ENCODE results near the gene TMEM208.

Gene TMEM208

DNA sequence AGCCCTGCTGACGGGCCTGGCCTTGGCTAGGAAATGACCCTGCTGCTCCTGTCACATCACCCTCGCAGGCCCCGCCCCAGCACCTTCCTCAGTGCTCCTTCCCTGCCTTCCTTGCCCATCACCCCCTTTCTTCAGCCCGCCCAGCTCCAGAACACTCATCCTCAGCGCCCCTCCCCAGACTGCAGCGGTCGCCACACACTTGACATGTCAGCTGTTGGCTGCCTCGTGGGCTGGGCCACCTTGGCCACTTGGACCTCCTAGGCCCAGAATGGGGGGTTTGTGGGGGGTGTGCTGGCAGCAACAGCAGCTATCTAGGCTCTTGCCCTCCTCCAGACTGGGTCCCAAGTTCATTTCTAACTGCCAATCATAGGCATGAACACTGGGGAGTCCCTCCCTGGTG is 17.4 kb upstream of the TMEM208 start:
- no peak for DNase-seq (ENCODE audit: low spot score)

DNA sequence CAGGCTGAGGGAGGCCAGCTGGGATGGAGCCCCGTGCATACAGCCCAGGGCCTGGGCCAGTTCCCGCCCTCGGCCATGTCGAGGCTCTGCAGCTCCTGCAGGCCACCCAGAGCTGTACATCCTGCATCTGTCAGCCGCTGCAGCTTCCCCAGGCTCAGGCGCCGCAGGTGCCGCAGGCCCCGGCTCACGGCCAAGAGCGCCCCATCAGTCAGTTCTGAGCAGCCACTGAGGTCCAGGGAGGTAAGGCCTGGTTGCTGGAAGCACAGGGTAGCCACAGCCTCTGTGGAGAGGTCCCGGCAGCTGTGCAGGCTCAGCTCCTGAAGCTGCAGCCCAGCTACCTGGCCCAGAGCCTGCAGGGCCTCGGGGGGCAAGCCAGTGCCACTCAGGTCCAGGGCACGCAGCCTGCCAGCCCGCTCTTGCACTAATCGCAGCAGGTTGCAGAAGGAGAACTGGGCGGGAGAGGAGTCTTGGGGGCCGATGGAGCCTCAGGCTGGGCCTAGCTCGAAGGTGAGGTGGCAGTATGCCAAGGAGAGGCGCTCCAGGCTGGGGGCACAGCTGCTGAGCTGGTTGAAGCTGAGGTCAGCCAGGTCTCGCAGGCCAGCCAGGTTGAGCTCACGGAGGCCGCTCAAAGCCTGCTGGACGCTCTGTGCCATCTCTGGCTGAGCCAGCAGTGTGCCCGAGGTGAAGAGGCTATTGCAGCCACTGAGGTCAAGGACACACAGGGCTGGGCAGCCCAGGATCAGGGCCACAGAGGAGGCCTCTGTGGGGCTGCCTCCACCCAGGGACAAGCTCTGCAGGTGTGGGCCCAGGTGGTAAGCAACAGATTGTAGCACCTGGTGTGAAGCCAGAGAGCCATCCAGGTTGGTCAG is 16.6 kb upstream of the TMEM208 start:
- no peak for DNase-seq (ENCODE audit: low spot score)

DNA sequence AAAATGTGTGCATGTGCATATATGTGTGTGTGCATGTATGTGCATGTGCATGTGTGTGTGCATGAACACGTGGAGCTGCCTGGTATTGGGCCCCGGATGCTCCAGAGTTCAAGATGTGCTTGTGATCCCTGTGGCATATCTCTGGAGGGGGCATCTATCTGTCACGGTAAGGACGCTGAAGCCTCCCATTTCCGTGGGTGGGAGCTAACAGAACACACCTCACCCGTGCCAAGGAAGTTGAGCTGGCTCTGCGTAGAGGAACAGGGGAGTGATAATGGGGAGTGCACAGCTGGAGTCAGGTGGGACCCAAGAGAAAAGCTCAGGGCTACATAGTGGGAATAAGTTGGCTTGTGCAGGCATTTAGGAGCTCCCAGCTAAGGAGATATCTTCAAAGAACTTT is 15.3 kb upstream of the TMEM208 start:
- DNase-seq (ENCODE audit: low spot score): no peak

DNA sequence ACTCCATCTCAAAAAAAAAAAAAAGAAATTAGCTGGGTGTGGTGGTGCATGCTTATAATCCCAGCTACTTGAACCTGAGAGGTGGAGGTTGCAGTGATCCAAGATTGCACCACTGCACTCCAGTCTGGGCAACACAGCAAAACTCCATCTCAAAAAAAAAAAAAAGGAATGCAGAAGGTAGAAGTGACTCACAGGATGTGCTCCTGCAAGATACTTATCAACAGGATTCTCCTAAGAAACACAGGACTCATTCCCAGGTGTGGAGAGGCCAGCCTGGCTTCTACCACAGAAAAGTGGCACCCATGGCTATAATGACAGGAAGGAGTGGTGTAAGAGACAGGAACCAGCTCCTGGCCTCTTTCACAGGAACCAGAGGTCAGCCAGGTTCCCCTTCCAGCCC is 14.2 kb upstream of the TMEM208 start:
- no peak for DNase-seq (ENCODE audit: low spot score)

DNA sequence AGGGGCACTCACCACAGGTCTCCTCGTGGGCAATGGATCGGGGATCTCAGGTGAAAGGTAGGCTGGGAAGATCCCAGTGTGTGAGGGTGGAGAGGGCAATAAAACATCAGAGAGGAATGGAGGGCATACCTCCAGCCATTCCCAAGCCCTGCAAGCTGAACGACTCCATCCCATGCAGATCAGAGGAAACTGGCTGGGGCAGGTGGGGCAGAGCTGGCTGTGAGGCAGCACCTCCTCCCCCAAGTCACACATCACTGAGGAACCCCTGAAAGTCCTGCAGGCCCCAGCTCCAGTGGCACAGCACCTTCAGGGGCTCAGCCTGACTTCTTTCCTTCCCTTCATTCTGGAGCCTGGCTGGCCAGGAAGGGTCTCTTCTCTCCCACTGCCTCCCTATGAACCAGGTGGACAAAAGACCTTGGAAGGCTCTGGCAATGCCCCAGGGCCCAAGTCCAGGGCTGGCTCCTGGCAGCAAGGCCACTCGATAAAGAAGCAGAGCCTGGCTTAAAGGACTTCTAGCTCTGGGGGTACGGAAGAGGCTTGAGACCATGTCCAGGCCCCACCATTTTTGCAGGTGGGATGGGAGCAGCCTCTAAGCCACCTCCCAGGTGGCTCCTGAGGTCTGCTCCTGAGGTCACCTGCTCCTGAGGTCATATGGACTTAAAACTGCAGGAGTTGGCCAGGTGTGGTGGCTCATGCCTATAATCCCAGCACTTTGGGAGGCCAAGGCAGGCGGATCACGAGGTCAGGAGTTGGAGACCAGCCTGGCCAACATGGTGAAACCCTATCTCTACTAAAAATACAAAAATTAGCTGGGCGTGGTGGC is 13.5 kb upstream of the TMEM208 start:
- no peak for DNase-seq (ENCODE audit: low spot score)

DNA sequence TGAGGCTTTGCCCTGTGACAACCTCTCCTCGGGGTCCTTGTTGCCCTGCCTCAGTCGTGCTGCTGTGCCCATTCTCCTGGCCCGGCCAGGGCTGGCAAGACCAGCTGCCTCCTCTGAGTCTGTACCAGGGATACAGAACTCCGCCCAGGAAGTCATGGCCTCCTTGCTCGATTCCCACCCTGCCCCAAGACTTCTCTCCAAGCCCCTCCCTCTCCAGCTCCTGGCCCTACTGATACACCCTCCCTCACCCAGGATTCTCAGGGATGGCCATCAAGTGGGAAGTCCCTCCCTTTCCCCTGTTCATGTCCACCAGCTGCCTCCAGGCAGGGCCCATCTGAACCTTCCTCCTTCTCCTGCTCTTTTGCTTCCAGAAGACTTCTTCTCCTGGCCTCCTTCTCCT is 11.2 kb upstream of the TMEM208 start:
- DNase-seq (ENCODE audit: low spot score): no peak

DNA sequence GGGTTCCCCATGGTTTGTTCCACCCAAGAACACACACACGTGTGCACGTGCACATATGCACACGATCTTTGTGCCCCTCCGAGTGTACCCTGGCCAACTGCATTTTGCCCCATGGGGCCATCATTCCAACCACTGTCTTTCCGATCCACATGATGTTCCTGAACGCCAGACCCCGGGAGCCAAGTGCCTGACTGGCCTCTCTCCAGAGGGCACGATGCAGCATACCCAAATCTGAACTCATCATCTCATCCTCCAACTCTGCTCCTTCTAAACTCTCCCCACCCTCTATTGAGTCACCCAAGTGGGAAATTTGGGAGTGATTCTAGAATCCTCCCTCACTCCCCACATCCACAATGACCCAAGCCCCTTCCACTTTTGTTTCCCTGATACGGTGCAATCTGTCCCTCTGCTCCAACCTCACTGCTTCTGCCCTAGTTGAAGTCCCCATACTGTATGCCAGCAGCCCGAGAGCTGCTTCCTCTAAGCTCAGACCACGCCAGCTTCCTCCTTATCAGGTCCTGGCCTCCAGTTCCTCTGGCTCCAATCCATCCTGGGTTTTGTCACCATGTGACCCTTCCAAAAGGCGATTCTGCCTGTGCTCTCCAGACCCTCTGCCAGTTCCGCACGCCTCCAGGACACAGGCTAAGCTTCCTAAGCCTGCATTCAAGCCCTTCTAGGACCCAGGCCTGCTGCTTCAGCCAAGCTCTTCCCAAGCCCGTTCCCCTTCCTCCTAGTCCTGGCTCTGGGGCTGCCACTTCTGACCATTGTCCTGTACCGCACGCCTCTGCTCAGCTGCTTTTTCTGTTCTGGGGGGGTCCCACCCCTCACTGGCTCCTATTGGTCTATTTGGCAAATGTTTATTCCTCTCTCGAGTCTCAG is 10.1 kb upstream of the TMEM208 start:
- DNase-seq (ENCODE audit: low spot score): no peak

DNA sequence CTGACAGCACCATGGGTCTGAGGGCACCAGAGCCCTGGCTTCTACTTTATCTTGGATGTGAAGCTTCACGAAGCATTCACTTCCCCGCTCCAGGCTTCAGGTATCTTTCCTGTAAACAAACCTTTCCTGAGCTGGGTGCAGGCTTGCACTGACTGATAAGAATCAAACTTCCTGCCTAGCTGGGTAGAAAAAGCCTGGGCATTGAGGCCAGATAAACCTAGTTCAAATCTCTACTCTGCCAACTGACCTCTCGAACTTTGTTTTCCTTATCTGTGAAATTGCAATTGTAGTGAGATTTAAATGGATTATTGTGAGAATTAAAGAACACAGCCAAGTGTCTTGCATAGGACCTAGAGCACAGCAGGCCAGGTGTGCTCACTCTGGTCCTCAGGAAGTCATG is 2.9 kb upstream of the TMEM208 start:
- DNase-seq (ENCODE audit: low spot score): no peak

DNA sequence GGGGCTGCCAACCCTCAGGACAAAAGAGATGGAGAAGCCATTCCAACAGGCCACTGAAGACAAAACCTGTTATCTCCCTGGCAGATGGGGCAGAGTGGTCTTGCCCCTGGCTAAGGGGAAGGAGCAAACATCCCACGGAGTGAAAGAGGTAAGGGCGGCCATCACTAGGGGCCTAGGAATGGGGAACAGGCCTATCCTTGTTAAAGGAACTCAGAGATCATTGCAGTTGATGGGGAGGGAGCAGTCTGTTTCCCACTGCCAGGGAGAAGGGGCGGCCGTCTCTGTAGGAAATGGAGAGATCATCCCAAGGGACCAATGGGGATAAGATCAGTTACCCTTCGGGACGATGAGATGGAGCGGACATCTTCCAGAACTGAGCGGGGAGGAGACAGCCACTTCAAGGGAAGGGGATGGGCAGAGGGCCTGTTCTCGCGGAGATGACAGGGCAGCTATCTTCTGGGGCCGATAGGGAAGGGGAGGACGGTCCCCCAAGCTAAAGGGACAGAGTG is 581 bp upstream of the TMEM208 start:
- DNase-seq (ENCODE audit: low spot score): no peak

DNA sequence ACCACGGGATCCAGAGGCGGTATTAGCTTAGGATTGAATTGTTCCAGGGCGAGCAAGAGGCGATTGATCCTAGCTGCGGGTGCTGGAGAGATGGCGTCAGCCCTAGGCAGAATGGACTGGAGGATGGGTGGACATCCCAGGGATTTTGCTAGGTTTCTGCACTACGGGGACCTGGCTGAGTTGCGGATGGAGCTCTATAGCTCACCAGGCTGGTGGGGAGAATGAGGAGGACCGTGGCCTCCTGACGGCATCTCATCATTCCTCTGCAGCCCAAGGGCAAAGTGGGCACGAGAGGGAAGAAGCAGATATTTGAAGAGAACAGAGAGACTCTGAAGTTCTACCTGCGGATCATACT is 614 bp downstream of the TMEM208 start:
- no peak for DNase-seq (ENCODE audit: low spot score)

DNA sequence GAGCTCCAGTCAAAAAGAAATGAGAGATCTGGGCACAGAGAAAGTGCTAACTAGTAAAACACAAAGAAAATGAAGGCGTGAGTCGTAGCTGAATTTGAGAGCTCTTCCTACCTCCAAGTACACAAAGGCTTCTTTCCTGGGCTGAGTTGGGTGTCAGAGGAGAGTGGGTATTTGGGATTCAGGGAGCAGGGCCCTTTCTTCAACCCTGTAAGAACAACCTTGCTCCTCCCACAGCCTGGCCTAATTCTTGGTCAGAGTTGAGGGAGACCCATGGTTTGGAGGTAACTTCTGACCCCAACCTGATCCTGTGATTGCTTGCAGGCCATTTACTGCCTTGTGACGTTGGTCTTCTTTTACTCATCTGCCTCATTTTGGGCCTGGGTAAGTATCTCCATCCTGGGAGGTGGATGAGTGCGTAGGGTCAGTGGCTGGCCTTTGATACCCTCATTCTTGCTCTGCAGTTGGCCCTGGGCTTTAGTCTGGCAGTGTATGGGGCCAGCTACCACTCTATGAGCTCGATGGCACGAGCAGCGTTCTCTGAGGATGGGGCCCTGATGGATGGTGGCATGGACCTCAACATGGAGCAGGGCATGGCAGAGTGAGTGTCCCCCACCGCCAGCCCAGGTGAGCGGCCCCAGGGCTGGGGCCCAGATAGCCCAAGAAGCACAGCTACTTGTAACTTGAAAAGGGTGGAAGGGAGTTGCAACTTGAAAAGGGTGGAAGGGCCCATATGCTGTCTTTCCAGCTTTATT is 1.3 kb downstream of the TMEM208 start:
- DNase-seq (ENCODE audit: low spot score): no peak

DNA sequence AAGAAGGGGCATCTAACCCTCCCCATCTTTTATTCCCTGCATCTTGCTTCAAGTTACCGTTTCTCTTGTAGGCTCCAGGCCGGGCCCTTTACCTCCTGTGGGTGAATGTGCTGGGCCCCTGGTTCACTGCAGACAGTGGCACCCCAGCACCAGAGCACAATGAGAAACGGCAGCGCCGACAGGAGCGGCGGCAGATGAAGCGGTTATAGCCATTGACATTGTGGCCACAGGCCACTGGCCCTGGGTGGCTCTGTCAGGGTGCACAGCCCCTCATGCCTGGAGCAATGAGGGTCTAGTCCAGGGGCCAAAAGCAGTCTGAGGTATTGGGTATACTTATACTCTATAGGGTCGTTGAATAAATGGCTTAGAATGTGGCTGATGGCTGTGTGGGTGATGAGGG is 2.0 kb downstream of the TMEM208 start:
- DNase-seq (ENCODE audit: low spot score): no peak

DNA sequence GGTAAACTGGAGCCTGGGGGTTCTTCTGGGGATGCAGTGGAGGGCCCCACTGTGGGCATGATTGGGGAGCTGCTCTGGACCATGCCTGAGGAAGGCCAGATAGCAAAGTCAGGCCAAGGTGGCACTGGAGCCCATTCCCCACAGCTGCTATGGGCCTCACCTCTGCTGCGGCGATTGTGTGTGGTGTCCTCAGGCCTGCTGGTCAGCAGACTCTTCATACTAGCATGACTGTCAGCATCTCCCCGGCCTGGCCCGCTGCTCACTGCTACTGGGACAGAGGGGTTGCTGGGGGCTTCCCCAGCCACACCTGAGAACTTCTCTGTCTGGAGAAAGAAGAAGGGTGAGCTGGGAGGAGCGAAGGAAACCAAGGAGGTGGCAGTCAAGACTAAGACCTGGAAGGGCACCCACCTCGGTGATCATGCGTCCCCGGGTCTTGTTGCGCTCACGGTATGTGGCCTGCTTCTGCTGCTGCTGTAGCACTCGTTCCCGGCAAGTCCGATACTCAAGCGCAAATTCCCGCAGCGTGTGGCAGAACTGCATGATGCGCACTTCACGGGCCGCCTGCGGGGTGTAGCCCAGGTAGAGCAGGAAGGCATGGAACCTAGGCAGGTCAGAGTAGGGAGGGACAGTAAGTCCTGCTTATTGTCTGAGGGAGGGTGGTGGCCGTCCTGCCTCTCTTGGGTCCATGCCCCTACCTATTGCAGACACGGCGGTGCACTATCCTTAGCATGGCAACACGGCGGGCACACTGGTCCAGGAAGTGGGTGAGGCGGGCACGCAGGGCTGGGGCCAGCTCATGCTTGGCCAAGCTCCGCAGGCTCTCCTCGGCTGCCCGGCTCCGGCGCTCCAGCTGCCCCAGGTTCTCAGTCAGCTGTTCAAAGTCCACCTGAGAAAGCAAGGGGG is 3.2 kb downstream of the TMEM208 start:
- no peak for DNase-seq (ENCODE audit: low spot score)

DNA sequence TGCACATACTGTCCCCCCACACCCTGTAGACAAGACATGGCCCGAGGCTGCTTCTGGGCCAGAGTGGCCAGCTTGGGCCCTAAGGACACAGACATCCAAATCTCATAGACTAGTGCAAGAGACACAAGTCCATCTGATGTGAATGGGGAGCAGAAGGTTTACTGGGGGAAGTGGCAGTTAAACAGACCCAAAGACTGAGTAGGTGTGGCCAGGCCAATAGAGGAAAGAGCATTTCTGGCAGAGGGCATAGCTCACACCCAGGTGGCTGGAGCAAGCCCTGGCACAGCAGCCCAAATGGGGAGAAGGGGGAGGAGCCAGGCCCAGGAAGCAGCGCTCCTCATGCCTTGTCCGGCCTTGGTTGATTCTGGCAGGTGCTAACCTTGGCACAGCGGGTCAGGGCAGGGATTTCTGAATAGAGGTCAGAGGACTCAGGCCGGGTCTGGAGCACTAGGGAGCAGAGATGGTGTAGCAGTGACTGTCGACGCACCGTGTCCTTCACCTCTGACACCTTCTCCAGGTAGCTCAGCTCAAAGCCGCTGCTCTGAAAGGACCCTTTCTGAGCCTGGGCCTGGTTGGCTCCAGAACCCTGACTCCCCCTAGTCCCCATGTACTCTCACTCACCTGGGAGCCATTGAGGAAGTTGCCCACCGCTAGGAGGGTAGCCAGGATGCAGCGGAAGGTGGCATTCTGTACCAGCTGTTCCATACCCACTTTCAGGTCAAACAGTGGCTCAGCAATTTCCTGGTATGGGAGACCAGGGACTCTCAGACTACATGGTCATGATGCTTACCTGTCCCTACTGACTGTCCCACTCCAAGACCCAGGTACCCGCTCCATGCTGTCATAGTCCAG is 4.1 kb downstream of the TMEM208 start:
- DNase-seq (ENCODE audit: low spot score): no peak

DNA sequence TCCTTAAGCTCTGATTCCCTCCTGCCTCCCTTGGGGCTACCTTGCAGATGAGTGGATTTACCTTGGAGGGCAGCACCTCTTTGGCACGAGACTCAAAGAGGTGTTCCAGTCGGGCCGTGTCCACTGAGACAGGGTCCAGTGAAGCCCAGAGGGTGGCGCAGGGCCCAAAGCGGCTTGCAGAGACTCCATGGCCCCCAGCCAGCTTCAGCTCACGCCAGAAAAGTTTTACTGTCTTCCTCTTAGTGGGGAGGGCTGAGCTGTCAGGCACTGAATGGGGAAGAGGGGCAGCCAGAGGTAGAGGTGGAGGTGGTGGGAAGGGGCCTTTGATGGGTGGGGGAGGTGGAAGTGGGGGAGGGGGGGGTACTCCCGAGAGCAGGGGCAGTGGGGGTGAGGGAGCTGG is 6.7 kb downstream of the TMEM208 start:
- no peak for DNase-seq (ENCODE audit: low spot score)

DNA sequence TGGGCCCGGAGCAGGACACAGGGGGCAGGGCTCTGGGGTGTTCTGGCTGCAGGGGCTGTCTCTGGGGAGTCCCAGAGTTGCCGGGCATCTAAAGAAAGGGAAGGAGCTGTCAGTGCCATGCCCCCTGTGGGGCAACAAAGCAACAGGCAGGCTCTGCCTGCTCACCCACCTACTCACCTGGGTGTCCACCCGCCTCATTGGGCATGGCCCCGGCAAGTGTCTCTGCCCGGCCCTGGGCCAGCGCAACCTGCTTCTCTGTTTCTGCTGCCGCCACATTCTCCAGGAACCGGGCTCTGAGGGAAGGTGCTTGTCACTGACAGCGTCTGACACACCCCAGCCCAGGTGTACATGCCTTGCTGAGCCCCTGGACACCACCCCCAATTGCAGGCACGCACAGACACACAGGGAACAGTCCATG is 7.3 kb downstream of the TMEM208 start:
- DNase-seq (ENCODE audit: low spot score): no peak

DNA sequence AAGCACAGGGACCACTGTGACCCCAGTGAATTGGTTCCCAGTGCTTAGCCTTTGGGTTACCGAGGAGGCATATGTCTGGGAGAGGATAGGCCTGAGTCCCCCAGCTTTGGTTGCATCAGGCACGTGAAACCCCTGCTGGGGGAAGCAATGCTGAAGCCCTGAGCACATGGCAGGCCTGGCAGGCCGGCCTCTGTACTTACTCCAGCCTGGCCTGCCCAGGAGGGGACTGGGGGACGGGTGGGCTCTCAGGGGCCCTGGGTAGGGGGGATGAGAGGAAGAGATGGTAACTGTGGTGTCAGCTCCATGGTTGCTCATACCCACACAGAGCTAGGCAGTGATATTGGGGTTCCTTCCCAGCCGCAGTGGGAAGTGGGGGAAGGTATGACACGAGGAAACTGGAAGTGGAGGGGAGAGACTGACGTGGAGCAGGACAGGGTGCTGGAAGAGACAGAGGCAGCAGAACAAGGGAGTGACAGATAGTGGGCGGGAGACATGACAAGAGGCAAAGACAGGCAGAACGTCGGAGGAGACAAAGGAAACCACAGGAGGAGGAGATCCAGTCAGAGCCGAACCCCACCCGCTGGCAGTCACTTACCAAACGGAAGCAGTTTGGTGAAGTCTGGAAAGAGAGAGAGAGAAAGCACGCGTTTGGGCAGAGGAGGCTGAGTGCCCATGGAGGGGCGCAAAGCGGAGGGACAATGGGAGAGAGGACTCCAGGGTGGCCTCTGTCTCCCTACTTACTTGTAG is 9.1 kb downstream of the TMEM208 start:
- DNase-seq (ENCODE audit: low spot score): no peak

DNA sequence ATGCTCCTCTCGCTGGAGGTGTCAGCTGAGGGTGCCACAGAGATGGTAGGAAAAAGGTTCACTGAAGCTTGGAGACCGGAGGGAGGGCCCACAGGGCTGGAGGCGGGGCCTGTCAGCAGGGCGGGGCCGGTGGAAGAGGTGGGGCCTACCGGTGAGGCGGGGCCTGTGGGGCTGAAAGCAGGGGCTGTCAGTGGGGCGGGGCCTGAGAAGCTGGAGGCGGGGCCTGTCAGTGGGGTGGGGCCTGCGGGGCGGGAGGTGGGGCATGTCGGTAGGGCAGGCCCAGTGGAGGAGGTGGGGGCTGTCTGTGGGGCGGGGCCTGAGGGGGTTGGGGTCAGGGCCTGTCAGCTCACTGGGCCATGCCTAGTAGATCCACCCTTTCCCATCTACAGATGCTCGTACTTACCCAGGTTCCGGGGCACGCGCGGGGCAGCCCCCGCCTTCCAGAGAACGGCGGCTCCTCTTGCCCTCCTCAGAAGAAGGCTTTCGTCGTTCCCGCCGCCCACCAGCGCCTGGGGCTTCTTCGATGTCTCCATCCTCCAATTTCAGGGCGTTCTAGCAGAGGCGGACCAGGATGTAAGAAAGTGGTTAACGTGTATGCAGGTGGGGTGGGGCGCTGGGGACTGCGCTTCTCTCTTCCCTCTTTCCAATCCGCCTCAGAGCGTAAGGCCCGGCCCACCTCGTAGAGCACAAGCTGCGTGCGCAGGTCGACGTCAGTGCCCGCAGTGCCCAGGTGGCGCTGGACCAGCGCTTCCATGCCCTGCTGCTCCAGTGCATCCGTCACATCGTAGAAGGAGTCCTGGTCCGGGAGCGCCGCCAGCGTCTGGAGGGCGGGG is 9.8 kb downstream of the TMEM208 start:
- DNase-seq (ENCODE audit: low spot score): no peak
